WTC11 (cell line): ENCODE results near the gene SND1.

Experiments used
- ATF2 ChIP-seq: sonication (generic); formaldehyde crosslinking; IDR thresholded peaks from 2 replicates; pipeline ENCODE4 v1.8.1; 2022; ENCODE audit warnings: low read depth, missing genetic modification reagents, borderline replicate concordance
- CBFB ChIP-seq: sonication (generic); formaldehyde crosslinking; IDR thresholded peaks from 2 replicates; pipeline ENCODE4 v1.8.1; 2022; ENCODE audit warnings: mild to moderate bottlenecking, low read depth, missing genetic modification reagents
- CREM ChIP-seq: sonication (generic); formaldehyde crosslinking; IDR thresholded peaks from 2 replicates; pipeline ENCODE4 v1.8.1; 2022; ENCODE audit warnings: mild to moderate bottlenecking, missing genetic modification reagents, moderate library complexity
- ESRRA ChIP-seq: sonication (generic); formaldehyde crosslinking; IDR thresholded peaks from 2 replicates; pipeline ENCODE4 v1.8.1; 2022; ENCODE audit warnings: mild to moderate bottlenecking, missing genetic modification reagents, borderline replicate concordance
- ETV6 ChIP-seq: sonication (generic); formaldehyde crosslinking; IDR thresholded peaks from 2 replicates; pipeline ENCODE4 v1.8.1; 2022; ENCODE audit warnings: mild to moderate bottlenecking, missing genetic modification reagents
- FOXJ3 ChIP-seq: sonication (generic); formaldehyde crosslinking; IDR thresholded peaks from 2 replicates; pipeline ENCODE4 v1.9.0; 2021; ENCODE audit warnings: missing genetic modification reagents, mild to moderate bottlenecking, borderline replicate concordance
- KAT7 ChIP-seq: sonication (generic); formaldehyde crosslinking; IDR thresholded peaks from 2 replicates; pipeline ENCODE4 v1.8.1; 2023; ENCODE audit warnings: missing genetic modification reagents, mild to moderate bottlenecking, borderline replicate concordance
- PREB ChIP-seq: sonication (generic); formaldehyde crosslinking; IDR thresholded peaks from 2 replicates; pipeline ENCODE4 v1.8.1; 2022; ENCODE audit warnings: mild to moderate bottlenecking, missing genetic modification reagents, moderate library complexity, borderline replicate concordance
- PRRX2 ChIP-seq: fragments of 250-450 bp; sonication (Bioruptor Pico); IDR thresholded peaks from 2 replicates; pipeline ENCODE4 v1.8.0; 2021; ENCODE audit warnings: mild to moderate bottlenecking
- SMAD4 ChIP-seq: sonication (generic); formaldehyde crosslinking; IDR thresholded peaks from 2 replicates; pipeline ENCODE4 v1.8.0; 2022; ENCODE audit warnings: mild to moderate bottlenecking, missing genetic modification reagents
- SP1 ChIP-seq: sonication (generic); formaldehyde crosslinking; conservative IDR thresholded peaks from 2 replicates; pipeline ENCODE4 v1.8.1; 2022; ENCODE audit warnings: missing genetic modification reagents
- TF ChIP-seq, protein P1 (sequence below): fragments of 200-600 bp; IDR thresholded peaks from 2 replicates; pipeline ENCODE4 v1.8.0; 2022; ENCODE audit warnings: antibody characterized with exemption
- TF ChIP-seq, protein P2 (sequence below): sonication (generic); formaldehyde crosslinking; conservative IDR thresholded peaks from 2 replicates; pipeline ENCODE4 v1.8.1; 2022; ENCODE audit warnings: mild to moderate bottlenecking, missing genetic modification reagents

DNA sequence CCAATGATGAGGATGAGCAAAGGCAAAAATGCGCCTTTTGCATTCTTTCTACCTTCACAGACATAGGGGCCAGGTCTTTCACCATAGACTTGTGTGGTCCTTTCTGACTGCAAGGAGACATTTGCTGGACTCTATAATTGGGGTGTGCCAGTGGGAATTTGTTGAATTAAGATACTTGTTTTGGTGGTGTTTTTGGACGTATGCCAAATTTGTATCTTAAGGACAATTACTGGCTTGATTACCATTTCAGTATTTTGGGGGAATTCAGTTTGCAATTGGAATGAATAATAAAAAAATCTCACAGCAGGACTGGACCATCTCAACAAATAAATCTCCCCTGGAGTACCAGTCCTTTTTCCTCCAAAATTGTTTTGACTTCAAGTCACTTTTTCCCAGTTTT, 47.9 kb downstream of the SND1 start:
- TF ChIP-seq, protein P1, sequence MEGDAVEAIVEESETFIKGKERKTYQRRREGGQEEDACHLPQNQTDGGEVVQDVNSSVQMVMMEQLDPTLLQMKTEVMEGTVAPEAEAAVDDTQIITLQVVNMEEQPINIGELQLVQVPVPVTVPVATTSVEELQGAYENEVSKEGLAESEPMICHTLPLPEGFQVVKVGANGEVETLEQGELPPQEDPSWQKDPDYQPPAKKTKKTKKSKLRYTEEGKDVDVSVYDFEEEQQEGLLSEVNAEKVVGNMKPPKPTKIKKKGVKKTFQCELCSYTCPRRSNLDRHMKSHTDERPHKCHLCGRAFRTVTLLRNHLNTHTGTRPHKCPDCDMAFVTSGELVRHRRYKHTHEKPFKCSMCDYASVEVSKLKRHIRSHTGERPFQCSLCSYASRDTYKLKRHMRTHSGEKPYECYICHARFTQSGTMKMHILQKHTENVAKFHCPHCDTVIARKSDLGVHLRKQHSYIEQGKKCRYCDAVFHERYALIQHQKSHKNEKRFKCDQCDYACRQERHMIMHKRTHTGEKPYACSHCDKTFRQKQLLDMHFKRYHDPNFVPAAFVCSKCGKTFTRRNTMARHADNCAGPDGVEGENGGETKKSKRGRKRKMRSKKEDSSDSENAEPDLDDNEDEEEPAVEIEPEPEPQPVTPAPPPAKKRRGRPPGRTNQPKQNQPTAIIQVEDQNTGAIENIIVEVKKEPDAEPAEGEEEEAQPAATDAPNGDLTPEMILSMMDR, result no peak
- no peak for TF ChIP-seq SMAD4 (CRISPR knock-in tag)
- TF ChIP-seq SP1 (CRISPR knock-in tag), result no peak
- TF ChIP-seq CREM (CRISPR knock-in tag), result no peak
- no peak for TF ChIP-seq CBFB (CRISPR knock-in tag)
- TF ChIP-seq ATF2 (CRISPR knock-in tag), result no peak
- TF ChIP-seq, protein P2, sequence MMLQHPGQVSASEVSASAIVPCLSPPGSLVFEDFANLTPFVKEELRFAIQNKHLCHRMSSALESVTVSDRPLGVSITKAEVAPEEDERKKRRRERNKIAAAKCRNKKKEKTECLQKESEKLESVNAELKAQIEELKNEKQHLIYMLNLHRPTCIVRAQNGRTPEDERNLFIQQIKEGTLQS (CRISPR knock-in tag), result no peak
- TF ChIP-seq ESRRA (CRISPR knock-in tag), result no peak
- TF ChIP-seq ETV6, result no peak
- TF ChIP-seq PREB (CRISPR knock-in tag), result no peak
- no peak for TF ChIP-seq PRRX2 (CRISPR knock-in tag)
- TF ChIP-seq KAT7 (CRISPR knock-in tag), result no peak
- no peak for TF ChIP-seq FOXJ3
